Melanocyte of skin (primary cell): ENCODE data around the gene PRSS38. TPM values are rescaled to one million over a fixed set of nuclear protein-coding genes. Genes with fewer than 3 reads are reported as not detected.

Experiments used
- total RNA-seq, 2 donors: library from RNA; depleted of rRNA; stranded (reverse); fragments of >200 nt; gene quantifications; 2 replicates each; pipeline ENCODE4 v1.2.3, GENCODE V29; 2012

The PRSS38 gene
- not detected for total RNA-seq

GRCh38 chr1:227815468-227816409 is at the start of gene PRSS38:
Gene PRSS38, plus strand, starts transcription at chr1:227815675. Its CDS starts 42 bp downstream, at chr1:227815717.

Other genes starting within 250 kb of the PRSS38 start
- 10 to 100 TPM; 34.4 to 39.3 TPM for gene JMJD4, start 80.4 kb upstream of the PRSS38 start, total RNA-seq
- gene SNAP47, start 80.2 kb upstream of the PRSS38 start, total RNA-seq = 10 to 100 TPM; 35.1 to 36.3 TPM
- under 1 TPM in 1 of 2 donors, not detected in 1; under 0.01 TPM for gene WNT9A, start 132.3 kb downstream of the PRSS38 start, total RNA-seq
- not detected for gene WNT3A, start 191.3 kb downstream of the PRSS38 start, total RNA-seq